Endodermal cell (in vitro differentiated cells): ENCODE data around the gene ABHD16A. TPM values are rescaled to one million over a fixed set of nuclear protein-coding genes. Genes with fewer than 3 reads are reported as not detected.

ENCODE experiments used
- DNase-seq: peaks from one replicate; pipeline ENCODE4 v3.0.0-alpha.2; 2017
- H3K27ac ChIP-seq: 2 replicates; pipeline ENCODE4 v1.5.1; 2013; ENCODE audit warnings: mild to moderate bottlenecking, low read depth, low read length, moderate library complexity
- H3K27me3 ChIP-seq: 2 replicates; pipeline ENCODE4 v1.6.1; 2013; ENCODE audit warnings: mild to moderate bottlenecking, low read length, moderate library complexity; ENCODE audit not compliant: insufficient read depth, control insufficient read depth, poor library complexity, severe bottlenecking
- H3K36me3 ChIP-seq: 2 replicates; pipeline ENCODE4 v1.7.0; 2013; ENCODE audit warnings: mild to moderate bottlenecking, low read length, moderate library complexity; ENCODE audit not compliant: control insufficient read depth, insufficient read depth
- H3K4me1 ChIP-seq: one replicate; pipeline ENCODE4 v1.7.0; 2013; ENCODE audit warnings: low read length; ENCODE audit not compliant: control insufficient read depth, insufficient read depth
- H3K4me3 ChIP-seq: 2 replicates; pipeline ENCODE4 v1.5.1; 2013; ENCODE audit warnings: mild to moderate bottlenecking, low read length, moderate library complexity
- H3K9ac ChIP-seq: 2 replicates; pipeline ENCODE4 v1.6.1; 2013; ENCODE audit warnings: mild to moderate bottlenecking, low read length, moderate library complexity; ENCODE audit not compliant: poor library complexity, severe bottlenecking; ENCODE audit errors: extremely low read depth
- H3K9me3 ChIP-seq: 2 replicates; pipeline ENCODE4 v1.6.1; 2013; ENCODE audit warnings: mild to moderate bottlenecking, low read length, moderate library complexity; ENCODE audit not compliant: control insufficient read depth
- H3K27ac Mint-ChIP-seq: 2 replicates; pipeline ENCODE4 v1.8.0; 2020; ENCODE audit warnings: mixed read lengths
- H3K27me3 Mint-ChIP-seq: 2 replicates; pipeline ENCODE4 v1.8.0; 2021; ENCODE audit warnings: mild to moderate bottlenecking, mixed read lengths; ENCODE audit not compliant: insufficient read depth
- H3K36me3 Mint-ChIP-seq: 2 replicates; pipeline ENCODE4 v1.8.0; 2020; ENCODE audit warnings: low read depth, mixed read lengths
- H3K4me1 Mint-ChIP-seq: 2 replicates; pipeline ENCODE4 v1.8.0; 2020; ENCODE audit warnings: mixed read lengths
- H3K4me3 Mint-ChIP-seq: 2 replicates; pipeline ENCODE4 v1.8.0; 2020; ENCODE audit warnings: mild to moderate bottlenecking, moderate library complexity, mixed read lengths
- H3K9me3 Mint-ChIP-seq: 2 replicates; pipeline ENCODE4 v1.8.0; 2020; ENCODE audit warnings: mild to moderate bottlenecking, mixed read lengths
- CTCF ChIP-seq: fragments of 200-600 bp; sonication (generic); conservative IDR thresholded peaks from 2 replicates; pipeline ENCODE4 v1.5.0; 2021; ENCODE audit warnings: antibody characterized with exemption, mild to moderate bottlenecking
- WGBS, 2 experiments: methylation state at CpG; one replicate each; pipeline versions ENCODE4 v1.1.5 to v1.1.7; 2013; ENCODE audit warnings: missing lambda C conversion rate in 2 of 2, mixed read lengths in 1 of 2; ENCODE audit not compliant: insufficient coverage in 1 of 2, insufficient read length in 1 of 2; 5-methylcytosine and 5-hydroxymethylcytosine counted together
- microRNA-seq: library from miRNA; unstranded; fragments of <30 nt; microRNA quantifications from one replicate; pipeline ENCODE4 v1.2.0, GENCODE V29; 2020; ENCODE audit warnings: borderline microRNAs expressed
- total RNA-seq, 2 donors: library from RNA; stranded (reverse); fragmentation: NEBNext Ultra II Directional in 1 of 2; extraction: Animal tissue kit (Norgen Biotek cat#: 25700) in 1 of 2; gene quantifications; 2 replicates in 1 of 2; 3 replicates in 1 of 2; pipeline ENCODE4 v1.2.1, GENCODE V29; 2021

Gene ABHD16A
- total RNA-seq, 2 donors from 2014 or later, result 38.3 to 59.5 TPM

GRCh38 chr6:31639449-31639861 is 63.7 kb downstream of the ABHD16A start:
- Histone ChIP-seq H3K36me3 (peaks cover 96% of the 10 kb centered on the region), H3K9ac (no peak overlapping the region), H3K9me3 (no peaks in the 10 kb centered on the region), H3K27me3 (no peaks in the 10 kb centered on the region), H3K4me1 (no peaks in the 10 kb centered on the region), H3K4me3 (no peak overlapping the region), H3K27ac (no peak overlapping the region)
- 94 to 97% methylated on average over 3 to 10 of the region's 10 CpGs for whole genome bisulfite sequencing, 2 experiments
- Mint-ChIP-seq H3K36me3 (peaks cover 78% of the 10 kb centered on the region), H3K9me3 (no peaks in the 10 kb centered on the region), H3K4me3 (no peak overlapping the region), H3K27me3 (no peaks in the 10 kb centered on the region), H3K4me1 (no peaks in the 10 kb centered on the region), H3K27ac (no peak overlapping the region)
- TF ChIP-seq CTCF, result no peak
- DNase-seq, result no peak

GRCh38 chr6:31639043-31639442 is 64.1 kb downstream of the ABHD16A start:
- Histone ChIP-seq H3K9ac (no peak overlapping the region), H3K36me3 (peaks cover 96% of the 10 kb centered on the region), H3K9me3 (no peaks in the 10 kb centered on the region), H3K4me3 (no peak overlapping the region), H3K27me3 (no peaks in the 10 kb centered on the region), H3K27ac (no peak overlapping the region), H3K4me1 (no peaks in the 10 kb centered on the region)
- DNase-seq, result no peak
- Mint-ChIP-seq H3K9me3 (no peaks in the 10 kb centered on the region), H3K27ac (no peak overlapping the region), H3K36me3 (peaks cover 80% of the 10 kb centered on the region), H3K4me3 (no peak overlapping the region), H3K27me3 (no peaks in the 10 kb centered on the region), H3K4me1 (no peaks in the 10 kb centered on the region)
- WGBS, 2 experiments, result 93% methylated on average over 7 to 9 of the region's 9 CpGs
- no peak for TF ChIP-seq CTCF

Small RNA genes lying within 50 kb of the gene (microRNA-seq; reads per million reads assigned to microRNA genes)
- gene MIR4646, result not detected

Other genes starting within 250 kb of the ABHD16A start
- 1 to 10 TPM; 8.2 to 8.5 TPM for gene MICB, start 205.2 kb downstream of the ABHD16A start, total RNA-seq
- not detected for gene MCCD1, start 174.4 kb downstream of the ABHD16A start, total RNA-seq
- gene DDX39B, start 161.3 kb downstream of the ABHD16A start, total RNA-seq, result 100 to 1,000 TPM; 572 to 654 TPM
- gene ATP6V1G2, start 156.7 kb downstream of the ABHD16A start, total RNA-seq, result 1 to 10 TPM; 1.7 to 2.1 TPM
- 10 to 100 TPM; 17.4 to 26.3 TPM for gene NFKBIL1, start 155.7 kb downstream of the ABHD16A start, total RNA-seq
- not detected for gene LTA, start 131.0 kb downstream of the ABHD16A start, total RNA-seq
- gene TNF, start 127.8 kb downstream of the ABHD16A start, total RNA-seq, result not detected
- gene LTB, start 120.9 kb downstream of the ABHD16A start, total RNA-seq, result 1 to 10 TPM in 1 of 2 donors, not detected in 1; 1.3 TPM
- gene LST1, start 117.0 kb downstream of the ABHD16A start, total RNA-seq, result not detected
- not detected for gene NCR3, start 110.3 kb downstream of the ABHD16A start, total RNA-seq
- gene AIF1, start 88.1 kb downstream of the ABHD16A start, total RNA-seq, result 1 to 10 TPM in 1 of 2 donors, under 1 TPM in 1; 0.70 to 1.7 TPM
- 100 to 1,000 TPM; 329 to 330 TPM for gene PRRC2A, start 82.6 kb downstream of the ABHD16A start, total RNA-seq
- gene BAG6, start 50.7 kb downstream of the ABHD16A start, total RNA-seq, result 100 to 1,000 TPM; 413 to 428 TPM
- gene APOM, start 47.4 kb downstream of the ABHD16A start, total RNA-seq, result 1 to 10 TPM; 1.6 to 3.2 TPM
- gene C6orf47, start 42.5 kb downstream of the ABHD16A start, total RNA-seq, result 10 to 100 TPM; 14.0 to 14.9 TPM
- 10 to 100 TPM; 16.1 to 21.3 TPM for gene GPANK1, start 38.3 kb downstream of the ABHD16A start, total RNA-seq
- gene CSNK2B, start 37.2 kb downstream of the ABHD16A start, total RNA-seq, result 100 to 1,000 TPM; 155 to 171 TPM
- gene LY6G5B, start 33.3 kb downstream of the ABHD16A start, total RNA-seq, result 10 to 100 TPM; 13.9 to 17.0 TPM
- 1 to 10 TPM in 1 of 2 donors, under 1 TPM in 1; 0.93 to 2.0 TPM for gene LY6G5C, start 22.3 kb downstream of the ABHD16A start, total RNA-seq
- gene LY6G6F, start 3.5 kb upstream of the ABHD16A start, total RNA-seq, result not detected
- gene LY6G6D, start 12.0 kb upstream of the ABHD16A start, total RNA-seq, result not detected
- gene LY6G6C, start 18.4 kb upstream of the ABHD16A start, total RNA-seq, result under 1 TPM; 0.29 to 0.38 TPM
- not detected for gene MPIG6B, start 20.0 kb upstream of the ABHD16A start, total RNA-seq
- gene DDAH2, start 26.0 kb upstream of the ABHD16A start, total RNA-seq, result 100 to 1,000 TPM; 150 to 153 TPM
- gene CLIC1, start 33.2 kb upstream of the ABHD16A start, total RNA-seq, result 100 to 1,000 TPM; 289 to 380 TPM
- gene MSH5, start 36.7 kb upstream of the ABHD16A start, total RNA-seq, result 10 to 100 TPM; 35.7 to 57.2 TPM
- 1 to 10 TPM; 7.9 to 8.4 TPM for gene SAPCD1, start 59.3 kb upstream of the ABHD16A start, total RNA-seq
- gene VWA7, start 74.0 kb upstream of the ABHD16A start, total RNA-seq, result under 1 TPM; 0.64 to 0.95 TPM
- 10 to 100 TPM; 81.4 to 83.1 TPM for gene VARS1, start 92.4 kb upstream of the ABHD16A start, total RNA-seq
- 100 to 1,000 TPM; 106 to 119 TPM for gene LSM2, start 103.6 kb upstream of the ABHD16A start, total RNA-seq
- 1 to 10 TPM; 1.2 to 1.5 TPM for gene HSPA1L, start 112.0 kb upstream of the ABHD16A start, total RNA-seq
- gene HSPA1A, start 112.2 kb upstream of the ABHD16A start, total RNA-seq, result 10 to 100 TPM; 53.1 to 62.6 TPM
- 10 to 100 TPM; 61.8 to 83.9 TPM for gene HSPA1B, start 124.4 kb upstream of the ABHD16A start, total RNA-seq
- gene NEU1, start 159.5 kb upstream of the ABHD16A start, total RNA-seq, result 10 to 100 TPM; 42.4 to 50.7 TPM
- gene SLC44A4, start 175.7 kb upstream of the ABHD16A start, total RNA-seq, result 1 to 10 TPM; 1.3 to 3.6 TPM
- 100 to 1,000 TPM; 113 to 121 TPM for gene EHMT2, start 194.4 kb upstream of the ABHD16A start, total RNA-seq
- 10 to 100 TPM; 25.4 to 29.9 TPM for gene ZBTB12, start 198.8 kb upstream of the ABHD16A start, total RNA-seq
- 1 to 10 TPM in 1 of 2 donors, under 1 TPM in 1; 0.29 to 1.0 TPM for gene C2, start 224.4 kb upstream of the ABHD16A start, total RNA-seq
- under 1 TPM; 0.51 to 0.66 TPM for gene CFB, start 242.8 kb upstream of the ABHD16A start, total RNA-seq